Fibroblast of lung (primary cell): ENCODE data around the gene LRGUK. TPM values are rescaled to one million over a fixed set of nuclear protein-coding genes. Genes with fewer than 3 reads are reported as not detected.

Experiments used
- DNase-seq, 2 donors: peaks; one replicate each; pipeline versions ENCODE4 v3.0.0 to v3.0.0-alpha.2; 2010; ENCODE audit warnings: low read depth in 2 of 2
- H2AFZ ChIP-seq: 2 replicates; pipeline ENCODE4 v1.5.1; 2012; ENCODE audit warnings: low read length, control low read depth, inconsistent platforms
- H3K27ac ChIP-seq: 2 replicates; pipeline ENCODE4 v1.5.1; 2011; ENCODE audit warnings: low read length, control low read depth; ENCODE audit not compliant: insufficient read depth
- H3K27me3 ChIP-seq: 2 replicates; pipeline ENCODE4 v1.5.1; 2011; ENCODE audit warnings: mild to moderate bottlenecking, low read length; ENCODE audit not compliant: control insufficient read depth, insufficient read depth
- H3K36me3 ChIP-seq: 2 replicates; pipeline ENCODE4 v1.5.1; 2011; ENCODE audit warnings: low read length; ENCODE audit not compliant: control insufficient read depth, insufficient read depth
- H3K4me1 ChIP-seq: 2 replicates; pipeline ENCODE4 v1.5.1; 2011; ENCODE audit warnings: low read length; ENCODE audit not compliant: control insufficient read depth, insufficient read depth; ENCODE audit errors: extremely low read depth
- H3K4me2 ChIP-seq: 2 replicates; pipeline ENCODE4 v1.5.1; 2011; ENCODE audit warnings: low read length, control low read depth; ENCODE audit not compliant: insufficient read depth; ENCODE audit errors: extremely low read depth
- H3K4me3 ChIP-seq, 4 experiments: fragments of 200-600 bp in 1 of 4; sonication (generic) in 1 of 4; replicated peaks in 1 of 4; 2 replicates each; pipeline ENCODE4 v1.5.1; 2011 to 2016; ENCODE audit warnings: low read length in 4 of 4, low read depth in 3 of 4, mild to moderate bottlenecking in 3 of 4, control low read depth in 2 of 4, inconsistent platforms in 1 of 4, mixed read lengths in 1 of 4; ENCODE audit not compliant: insufficient read depth in 1 of 4; ENCODE audit errors: control extremely low read depth in 1 of 4
- H3K79me2 ChIP-seq: 2 replicates; pipeline ENCODE4 v1.5.1; 2012; ENCODE audit warnings: mild to moderate bottlenecking, low read length, inconsistent platforms; ENCODE audit not compliant: control insufficient read depth, insufficient read depth
- H3K9ac ChIP-seq: 2 replicates; pipeline ENCODE4 v1.5.1; 2011; ENCODE audit warnings: mild to moderate bottlenecking, low read length, control low read depth; ENCODE audit not compliant: insufficient read depth
- H3K9me3 ChIP-seq: 2 replicates; pipeline ENCODE4 v1.5.1; 2012; ENCODE audit warnings: low read depth, low read length; ENCODE audit not compliant: control insufficient read depth, insufficient read depth
- H4K20me1 ChIP-seq: 2 replicates; pipeline ENCODE4 v1.5.1; 2011; ENCODE audit warnings: low read length; ENCODE audit not compliant: control insufficient read depth, insufficient read depth; ENCODE audit errors: extremely low read depth
- CTCF ChIP-seq, 2 donors: IDR thresholded peaks in 1 of 2; conservative IDR thresholded peaks in 1 of 2; 1 replicate in 1 of 2; 2 replicates in 1 of 2; pipeline ENCODE4 v1.5.1; 2011 to 2012; ENCODE audit warnings: low read length in 2 of 2, control low read depth in 1 of 2, inconsistent platforms in 1 of 2, low read depth in 1 of 2, mild to moderate bottlenecking in 1 of 2
- EZH2 ChIP-seq: IDR thresholded peaks from 2 replicates; pipeline ENCODE4 v1.5.1; 2012; ENCODE audit warnings: low read length, control low read depth, mild to moderate bottlenecking; ENCODE audit errors: missing control alignments
- polyA plus RNA-seq, 2 donors: library from polyadenylated mRNA; depleted of rRNA in 1 of 2; stranded (reverse) in 1 of 2; unstranded in 1 of 2; fragments of >200 nt; gene quantifications; 2 replicates each; pipeline ENCODE4 v1.2.1, GENCODE V29; 2011 to 2012; ENCODE audit warnings: missing spikeins in 1 of 2
- total RNA-seq: library from RNA; depleted of rRNA; stranded (reverse); fragments of >200 nt; gene quantifications from 2 replicates; pipeline ENCODE4 v1.2.1, GENCODE V29; 2014

The LRGUK gene
- total and polyA plus RNA-seq, 2 donors (not counting 1 experiment from before 2014, with no cell fraction given) = 0.08 to 0.17 TPM

GRCh38 chr7:134089446-134089845 is 37.7 kb upstream of the LRGUK start:
- H3K4me1 ChIP-seq = no peaks in the 10 kb centered on the region

GRCh38 chr7:134098072-134098471 is 29.1 kb upstream of the LRGUK start:
- Histone ChIP-seq H3K4me3 (no peak overlapping the region), H2AFZ (no peak overlapping the region), H3K36me3 (no peaks in the 10 kb centered on the region), H3K9me3 (no peaks in the 10 kb centered on the region), H3K27ac (no peak overlapping the region), H3K27me3 (no peaks in the 10 kb centered on the region), H4K20me1 (no peaks in the 10 kb centered on the region), H3K79me2 (no peaks in the 10 kb centered on the region), H3K4me2 (no peak overlapping the region), H3K9ac (no peak overlapping the region), H3K4me1 (no peaks in the 10 kb centered on the region)
- TF ChIP-seq EZH2 (no peak), CTCF (conservative IDR thresholded peaks at IDR 0.05 in 1 of 2, IDR thresholded peaks at IDR 0.05 in 1 of 2; ENCODE audit: low read depth in 1 of 2, low read length in 2 of 2) (no peak)
- DNase-seq = no peak

More at GRCh38 chr7:134089446-134089845, 37.7 kb upstream of the LRGUK start:
- H3K9me3 ChIP-seq = no peaks in the 10 kb centered on the region
- no peak overlapping the region for H3K9ac ChIP-seq
- H4K20me1 ChIP-seq = no peaks in the 10 kb centered on the region
- no peaks in the 10 kb centered on the region for H3K79me2 ChIP-seq
- DNase-seq = no peak
- H3K27me3 ChIP-seq = no peaks in the 10 kb centered on the region
- no peak overlapping the region for H3K4me2 ChIP-seq
- H3K4me3 ChIP-seq = no peak overlapping the region
- TF ChIP-seq CTCF (conservative IDR thresholded peaks at IDR 0.05 in 1 of 2, IDR thresholded peaks at IDR 0.05 in 1 of 2; ENCODE audit: low read depth in 1 of 2, low read length in 2 of 2) (no peak), EZH2 (no peak)
- no peaks in the 10 kb centered on the region for H3K36me3 ChIP-seq
- no peak overlapping the region for H3K27ac ChIP-seq
- no peak overlapping the region for H2AFZ ChIP-seq

GRCh38 chr7:134101716-134102115 is 25.4 kb upstream of the LRGUK start:
- DNase-seq = no peak
- H3K27ac ChIP-seq = no peak overlapping the region
- TF ChIP-seq EZH2 (no peak), CTCF (conservative IDR thresholded peaks at IDR 0.05 in 1 of 2, IDR thresholded peaks at IDR 0.05 in 1 of 2; ENCODE audit: low read depth in 1 of 2, low read length in 2 of 2) (no peak)
- no peak overlapping the region for H3K4me2 ChIP-seq
- H3K9ac ChIP-seq = no peak overlapping the region
- no peaks in the 10 kb centered on the region for H3K79me2 ChIP-seq
- H3K9me3 ChIP-seq = no peaks in the 10 kb centered on the region
- H2AFZ ChIP-seq = no peak overlapping the region
- H3K27me3 ChIP-seq = no peaks in the 10 kb centered on the region
- H3K4me1 ChIP-seq = no peaks in the 10 kb centered on the region
- no peaks in the 10 kb centered on the region for H3K36me3 ChIP-seq
- no peaks in the 10 kb centered on the region for H4K20me1 ChIP-seq
- H3K4me3 ChIP-seq = no peak overlapping the region
